Esophagus muscularis mucosa (tissue), 4 donors: ENCODE data around the gene GAPVD1.

Source experiments
- EP300 ChIP-seq: sonication (generic); formaldehyde crosslinking; IDR thresholded peaks from one replicate; pipeline ENCODE4 v1.6.1; 2017; ENCODE audit warnings: antibody characterized with exemption
- POLR2A ChIP-seq: fragments of 450-650 bp; IDR thresholded peaks from one replicate; pipeline ENCODE4 v1.6.1; 2017; ENCODE audit warnings: antibody characterized with exemption, moderate library complexity, mild to moderate bottlenecking, low read depth
- POLR2AphosphoS5 ChIP-seq, 2 donors: sonication (generic); formaldehyde crosslinking; IDR thresholded peaks; one replicate each; pipeline ENCODE4 v1.6.1; 2017; ENCODE audit warnings: antibody characterized with exemption in 2 of 2
- TF ChIP-seq, protein P1 (sequence below), 3 experiments: fragments of 200-600 bp in 2 of 3; fragments of 450-650 bp in 1 of 3; sonication (generic) in 2 of 3; IDR thresholded peaks; one replicate each; pipeline ENCODE4 v1.5.1; 2017 to 2019; ENCODE audit warnings: antibody characterized with exemption in 3 of 3, mild to moderate bottlenecking in 2 of 3, moderate library complexity in 1 of 3

GRCh38 chr9:125238127-125238914 lies 23.3 kb upstream of the GAPVD1 start:
- TF ChIP-seq, protein P1, sequence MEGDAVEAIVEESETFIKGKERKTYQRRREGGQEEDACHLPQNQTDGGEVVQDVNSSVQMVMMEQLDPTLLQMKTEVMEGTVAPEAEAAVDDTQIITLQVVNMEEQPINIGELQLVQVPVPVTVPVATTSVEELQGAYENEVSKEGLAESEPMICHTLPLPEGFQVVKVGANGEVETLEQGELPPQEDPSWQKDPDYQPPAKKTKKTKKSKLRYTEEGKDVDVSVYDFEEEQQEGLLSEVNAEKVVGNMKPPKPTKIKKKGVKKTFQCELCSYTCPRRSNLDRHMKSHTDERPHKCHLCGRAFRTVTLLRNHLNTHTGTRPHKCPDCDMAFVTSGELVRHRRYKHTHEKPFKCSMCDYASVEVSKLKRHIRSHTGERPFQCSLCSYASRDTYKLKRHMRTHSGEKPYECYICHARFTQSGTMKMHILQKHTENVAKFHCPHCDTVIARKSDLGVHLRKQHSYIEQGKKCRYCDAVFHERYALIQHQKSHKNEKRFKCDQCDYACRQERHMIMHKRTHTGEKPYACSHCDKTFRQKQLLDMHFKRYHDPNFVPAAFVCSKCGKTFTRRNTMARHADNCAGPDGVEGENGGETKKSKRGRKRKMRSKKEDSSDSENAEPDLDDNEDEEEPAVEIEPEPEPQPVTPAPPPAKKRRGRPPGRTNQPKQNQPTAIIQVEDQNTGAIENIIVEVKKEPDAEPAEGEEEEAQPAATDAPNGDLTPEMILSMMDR (IDR thresholded peaks at IDR 0.05) = no peak
- TF ChIP-seq POLR2A (no peak), EP300 (no peak), POLR2AphosphoS5 (IDR thresholded peaks at IDR 0.05) (no peak)
